GM12892 (cell line): ENCODE measurements around the gene PSMD5.

Experiments used
- DNase-seq: peaks from one replicate; pipeline ENCODE4 v3.0.0; 2011; ENCODE audit not compliant: insufficient read length
- FAIRE-seq: peaks from 2 replicates; lab custom pipeline; 2011; peaks lifted over from hg19 to GRCh38; lab: Jason Lieb, UNC
- POLR2A ChIP-seq: IDR thresholded peaks from 2 replicates; pipeline ENCODE4 v1.6.1; 2011; ENCODE audit warnings: low read depth, low read length, control low read depth
- POLR2AphosphoS5 ChIP-seq: IDR thresholded peaks from 2 replicates; pipeline ENCODE4 v1.6.1; 2011; ENCODE audit warnings: low read depth, low read length, control low read depth
- TAF1 ChIP-seq: IDR thresholded peaks from 2 replicates; pipeline ENCODE4 v1.6.1; 2011; ENCODE audit warnings: low read depth, mild to moderate bottlenecking, control low read depth, low read length, borderline replicate concordance

Gene PSMD5

DNA sequence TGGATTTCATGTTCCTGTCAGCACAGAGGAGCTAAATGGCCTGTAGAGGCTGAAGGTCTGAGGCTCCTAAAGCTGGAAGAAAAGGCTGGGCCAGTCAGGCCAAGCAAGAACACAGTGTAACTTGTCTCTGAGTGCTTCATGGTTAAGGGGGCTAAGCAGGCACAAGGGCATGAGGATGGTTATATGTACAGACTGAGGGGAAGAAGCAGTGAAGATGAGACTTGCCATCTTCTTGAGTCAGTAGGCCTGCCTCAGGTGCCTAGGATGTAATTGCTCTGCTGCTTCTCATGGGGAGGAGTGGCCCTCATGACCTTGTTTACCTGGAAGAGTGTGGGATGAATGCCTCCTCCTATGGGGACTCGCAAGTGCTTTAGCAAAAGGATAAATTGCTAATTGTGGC, 8.7 kb upstream of the PSMD5 start:
- no peak; the same call in 1 of the 2 replicates for TF ChIP-seq POLR2AphosphoS5
- TF ChIP-seq TAF1: no peak
- TF ChIP-seq POLR2A: no peak
- no peak for FAIRE-seq
- no peak for DNase-seq

DNA sequence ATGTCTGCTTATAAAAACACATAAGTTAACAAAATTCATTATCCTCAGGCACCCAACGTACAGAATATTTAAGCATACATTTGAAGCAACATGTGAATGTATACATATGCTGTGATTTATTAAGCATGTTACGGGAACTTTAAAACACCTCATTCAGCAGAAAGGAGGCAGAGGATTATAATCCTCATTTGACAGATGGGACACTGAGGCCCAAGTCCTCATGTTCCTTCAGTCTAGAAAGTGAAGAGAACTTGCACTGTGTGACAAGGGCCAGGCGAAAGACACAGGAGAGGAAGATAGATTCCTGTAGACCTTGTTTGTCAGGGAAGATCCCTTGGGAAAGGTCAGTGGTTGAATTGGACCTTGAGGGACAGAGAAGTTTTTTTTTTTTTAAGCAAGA, 7.6 kb upstream of the PSMD5 start:
- DNase-seq (no peak), FAIRE-seq (no peak)
- TF ChIP-seq TAF1: no peak

DNA sequence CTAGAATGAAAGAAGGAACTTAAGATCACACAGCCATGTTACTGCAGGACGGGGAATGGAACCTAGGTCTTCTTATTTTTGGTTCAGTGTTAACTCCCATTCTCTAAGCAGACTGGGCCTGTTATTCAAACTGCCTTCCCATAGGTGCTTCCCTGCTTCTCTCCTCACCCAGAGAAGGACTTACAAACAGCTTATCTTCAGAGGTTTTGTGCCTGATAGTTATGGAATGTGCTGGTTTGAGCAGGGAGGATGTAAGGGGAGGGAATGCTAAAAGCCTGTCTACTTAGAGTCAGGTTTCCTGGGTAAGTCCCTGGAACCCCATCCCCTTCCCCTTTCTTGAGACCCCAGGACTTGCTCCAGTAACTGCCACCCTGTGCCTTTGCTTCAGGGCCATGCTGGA, 4.2 kb upstream of the PSMD5 start:
- no peak for TF ChIP-seq TAF1
- TF ChIP-seq POLR2A: no peak
- no peak for TF ChIP-seq POLR2AphosphoS5
- FAIRE-seq: no peak
- DNase-seq: no peak

DNA sequence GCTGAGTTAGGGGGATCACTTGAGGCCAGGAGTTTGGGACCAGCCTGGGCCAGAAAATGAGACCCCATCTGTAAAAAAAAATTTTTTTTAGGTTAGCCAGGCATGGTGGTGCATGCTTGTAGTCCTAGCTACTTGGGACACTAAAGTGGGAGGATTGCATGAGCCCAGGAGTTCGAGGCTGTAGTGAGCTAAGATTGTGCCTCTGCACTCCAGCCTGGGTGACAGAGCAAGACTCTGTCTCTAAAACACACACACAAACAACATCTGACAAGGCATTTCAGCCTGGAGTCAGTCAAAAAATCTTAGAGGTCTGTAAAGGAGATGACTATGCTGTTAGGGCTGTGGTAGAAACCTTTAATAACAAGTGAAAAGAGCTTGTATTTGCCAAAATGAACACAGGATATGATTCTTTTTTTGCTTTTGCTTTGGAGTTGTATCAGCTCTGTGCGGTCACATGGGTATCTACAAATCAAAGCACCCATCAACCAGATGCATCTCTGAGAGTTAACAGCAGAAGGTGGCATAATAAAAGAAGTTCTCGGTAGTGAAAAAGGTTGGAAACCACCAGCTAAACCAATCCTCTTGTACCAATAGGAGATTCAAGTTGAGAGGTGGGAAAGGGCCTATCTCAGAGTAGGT, 3.6 kb upstream of the PSMD5 start:
- TF ChIP-seq POLR2A: no peak
- no peak for TF ChIP-seq POLR2AphosphoS5
- no peak for TF ChIP-seq TAF1
- FAIRE-seq: no peak

GRCh38 chr9:120845255-120845654, 2.5 kb upstream of the PSMD5 start:
- no peak for TF ChIP-seq POLR2AphosphoS5
- TF ChIP-seq TAF1: no peak
- TF ChIP-seq POLR2A: no peak
- DNase-seq (no peak), FAIRE-seq (no peak)

More for the DNA sequence above, 3.6 kb upstream of the PSMD5 start:
- no peak for DNase-seq

DNA sequence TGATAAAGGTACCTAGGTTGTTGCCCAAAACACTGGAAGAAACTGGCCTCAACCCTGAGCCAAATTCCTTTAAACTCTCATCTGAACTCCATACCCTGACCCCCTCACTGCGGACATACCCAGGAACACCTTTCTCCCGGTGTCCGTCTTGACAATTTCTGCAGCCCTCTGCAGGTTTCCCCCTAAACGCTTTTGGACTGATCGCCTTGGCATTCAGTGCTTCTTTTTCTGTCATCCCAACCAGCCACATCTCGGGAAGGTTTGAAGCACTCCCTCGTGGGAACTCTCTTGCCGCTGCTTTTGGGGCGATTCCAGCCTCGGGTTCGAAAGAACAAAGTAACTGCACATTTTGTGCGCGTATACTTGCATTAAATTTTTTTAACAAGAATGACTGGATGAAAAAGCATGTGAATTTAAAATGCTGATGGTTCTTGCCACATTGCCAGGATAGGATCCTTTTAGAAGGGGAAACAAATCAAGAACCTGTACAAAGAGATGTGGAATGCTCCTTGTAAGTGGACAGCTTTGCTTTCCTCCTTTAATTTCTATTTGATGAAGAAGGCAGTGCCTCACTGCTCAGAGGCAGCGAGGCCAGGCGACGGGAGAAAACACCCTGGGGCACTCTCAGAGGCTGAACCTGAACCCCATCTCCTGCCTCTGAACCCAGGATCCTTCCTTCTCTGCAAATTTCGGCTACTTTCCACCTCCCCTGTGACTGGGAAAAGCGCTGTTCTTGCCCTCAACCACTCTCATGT, 615 bp downstream of the PSMD5 start:
- no peak for FAIRE-seq
- TF ChIP-seq POLR2A (no peak), POLR2AphosphoS5 (no peak), TAF1 (no peak)
- no peak for DNase-seq

DNA sequence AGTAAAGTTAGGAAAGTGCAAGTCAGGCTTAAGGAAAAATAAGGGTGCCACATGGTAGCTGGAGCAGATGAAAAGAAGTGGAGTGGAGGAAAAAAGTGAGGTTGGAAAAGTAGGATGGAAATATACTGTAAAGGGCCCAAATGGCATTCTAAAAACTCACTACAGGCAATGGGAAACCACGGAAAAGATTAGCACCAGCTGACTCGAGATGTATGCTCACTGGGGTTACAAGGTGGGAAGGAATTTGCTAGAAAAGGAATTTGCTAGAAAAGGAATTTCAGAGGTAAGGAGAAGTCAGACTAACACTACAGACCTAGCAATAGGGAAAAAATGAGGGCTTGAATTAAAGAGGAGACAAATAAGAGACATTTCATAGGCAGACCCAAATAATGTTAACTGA, 3.6 kb downstream of the PSMD5 start:
- FAIRE-seq (no peak), DNase-seq (no peak)
- no peak for TF ChIP-seq POLR2A

GRCh38 chr9:120837921-120838320, 4.8 kb downstream of the PSMD5 start:
- FAIRE-seq (no peak), DNase-seq (no peak)
- TF ChIP-seq POLR2A (no peak), TAF1 (no peak), POLR2AphosphoS5 (no peak)

DNA sequence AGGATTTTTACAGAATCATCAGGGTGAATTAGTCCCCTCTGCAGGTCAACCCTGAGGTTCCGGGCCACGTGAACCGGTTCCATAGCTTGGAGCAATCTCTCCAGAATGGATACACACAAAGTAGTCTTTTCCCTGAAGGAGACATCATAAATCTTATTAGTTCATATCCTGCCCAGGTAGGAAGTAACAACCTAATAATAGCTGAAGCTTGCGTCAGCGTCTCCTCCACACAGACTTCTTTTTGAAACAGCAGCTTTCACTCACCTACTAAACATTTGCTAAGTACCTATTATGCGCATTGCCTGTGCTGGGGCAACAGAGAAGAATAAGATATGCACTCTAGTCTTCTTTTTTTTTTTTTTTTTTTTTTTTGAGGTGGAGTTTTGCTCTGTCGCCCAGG, 9.4 kb downstream of the PSMD5 start:
- FAIRE-seq: no peak
- DNase-seq: no peak
- TF ChIP-seq POLR2A: no peak
- no peak for TF ChIP-seq TAF1
- TF ChIP-seq POLR2AphosphoS5: no peak

- no peak for TF ChIP-seq POLR2AphosphoS5
- no peak for TF ChIP-seq POLR2A
- no peak for TF ChIP-seq TAF1
- FAIRE-seq (no peak), DNase-seq (no peak)
These were observed 9.9 kb downstream of the PSMD5 start for GRCh38 chr9:120832807-120833206.

GRCh38 chr9:120830865-120831264, 11.9 kb downstream of the PSMD5 start:
- FAIRE-seq: no peak
- no peak for TF ChIP-seq POLR2AphosphoS5
- no peak for TF ChIP-seq TAF1
- TF ChIP-seq POLR2A: no peak
- no peak for DNase-seq

DNA sequence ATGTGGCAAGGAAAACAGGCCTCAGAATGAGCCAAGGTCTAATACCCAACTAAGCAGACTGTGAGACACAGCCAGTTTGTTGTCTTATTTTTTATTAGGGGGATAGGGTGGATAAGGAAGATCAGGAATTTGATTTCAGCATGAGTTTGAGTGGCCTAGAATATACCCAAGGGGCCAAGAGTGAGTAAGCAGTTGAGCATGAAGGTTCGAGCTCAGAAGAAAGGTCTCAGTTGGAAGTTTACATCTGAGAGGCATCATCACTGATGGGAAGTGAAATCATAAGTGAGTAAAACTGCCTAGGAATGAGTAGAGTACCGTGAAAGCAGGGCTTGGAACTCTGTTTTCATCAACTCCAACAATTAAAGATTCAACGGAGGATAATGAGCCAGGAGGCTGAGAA, 12.6 kb downstream of the PSMD5 start:
- FAIRE-seq (no peak), DNase-seq (no peak)
- no peak for TF ChIP-seq POLR2AphosphoS5
- no peak for TF ChIP-seq TAF1
- no peak for TF ChIP-seq POLR2A
